ENCODE results near the gene HID1. TPM values are rescaled to one million over a fixed set of nuclear protein-coding genes. Genes with fewer than 3 reads are reported as not detected.

HID1 gene
- total and polyA plus RNA-seq, 9 of the 15 experiments (the other 6 are each of a cell fraction or from before 2014, with no cell fraction given), result 0.14 to 2.1 (median 0.54) TPM; not detected in 2

- TF ChIP-seq BACH1 (tag; IDR thresholded peaks at IDR 0.05), result no peak
- TF ChIP-seq, protein P1, sequence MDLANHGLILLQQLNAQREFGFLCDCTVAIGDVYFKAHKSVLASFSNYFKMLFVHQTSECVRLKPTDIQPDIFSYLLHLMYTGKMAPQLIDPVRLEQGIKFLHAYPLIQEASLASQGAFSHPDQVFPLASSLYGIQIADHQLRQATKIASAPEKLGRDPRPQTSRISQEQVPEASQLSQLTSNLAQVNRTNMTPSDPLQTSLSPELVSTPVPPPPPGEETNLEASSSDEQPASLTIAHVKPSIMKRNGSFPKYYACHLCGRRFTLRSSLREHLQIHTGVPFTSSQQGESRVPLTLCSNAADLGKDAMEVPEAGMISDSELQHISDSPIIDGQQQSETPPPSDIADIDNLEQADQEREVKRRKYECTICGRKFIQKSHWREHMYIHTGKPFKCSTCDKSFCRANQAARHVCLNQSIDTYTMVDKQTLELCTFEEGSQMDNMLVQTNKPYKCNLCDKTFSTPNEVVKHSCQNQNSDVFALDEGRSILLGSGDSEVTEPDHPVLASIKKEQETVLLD (IDR thresholded peaks at IDR 0.05), result peak; percentile 57; the same call in 1 of the 2 replicates
- TF ChIP-seq E2F3 (CRISPR knock-in tag; IDR thresholded peaks at IDR 0.05), result 0 out of 2 replicates have a peak, but pooled peaks have one; percentile 37
- no peak for TF ChIP-seq XRCC3 (IDR thresholded peaks at IDR 0.05)
- TF ChIP-seq ETV1 (tag; conservative IDR thresholded peaks at IDR 0.05; ENCODE audit: low read depth), result peak; percentile 50
- peak; percentile 91 to 95 for TF ChIP-seq MAZ (CRISPR knock-in tag; conservative IDR thresholded peaks at IDR 0.05 in 1 of 2, IDR thresholded peaks at IDR 0.05 in 1 of 2)
- TF ChIP-seq ELF1 (tag; IDR thresholded peaks at IDR 0.05), result peak; percentile 56; the same call in 1 of the 2 replicates
- TF ChIP-seq BRD9 (IDR thresholded peaks at IDR 0.05; ENCODE audit: low read depth, partially characterized antibody), result peak; percentile 45
- no peak for TF ChIP-seq ZNF311 (CRISPR knock-in tag; IDR thresholded peaks at IDR 0.05)
- TF ChIP-seq UBTF (IDR thresholded peaks at IDR 0.05; ENCODE audit: borderline replicate concordance in 1 of 2, low read depth in 2 of 2, low read length in 2 of 2), result peak in 1 of 2 experiments; percentile 82; a peak in 1 of 4 replicates
- TF ChIP-seq FIP1L1 (IDR thresholded peaks at IDR 0.05; ENCODE audit: low read depth, low read length, poor library complexity, severe bottlenecking), result peak; percentile 62
- no peak for TF ChIP-seq ZNF583 (CRISPR knock-in tag; IDR thresholded peaks at IDR 0.05)
- TF ChIP-seq ZNF121 (CRISPR knock-in tag; conservative IDR thresholded peaks at IDR 0.05), result no peak
- TF ChIP-seq EHMT2 (IDR thresholded peaks at IDR 0.05), result no peak
- peak; percentile 84 for TF ChIP-seq NR2C1 (IDR thresholded peaks at IDR 0.05)
- peak; percentile 89 for TF ChIP-seq NR2C1 (tag; IDR thresholded peaks at IDR 0.05)
- peak; percentile 57; the same call in 1 of the 2 replicates for TF ChIP-seq RNF2 (IDR thresholded peaks at IDR 0.05)
- peak; percentile 51; the same call in 1 of the 2 replicates for TF ChIP-seq ZNF263 (CRISPR knock-in tag; IDR thresholded peaks at IDR 0.05; ENCODE audit: borderline replicate concordance)
- TF ChIP-seq ZNF316 (IDR thresholded peaks at IDR 0.05), result peak; percentile 91
- TF ChIP-seq PHF8 (IDR thresholded peaks at IDR 0.05; ENCODE audit: borderline replicate concordance, low read length), result peak; percentile 88; the same call in 1 of the 2 replicates
- TF ChIP-seq, protein P2, sequence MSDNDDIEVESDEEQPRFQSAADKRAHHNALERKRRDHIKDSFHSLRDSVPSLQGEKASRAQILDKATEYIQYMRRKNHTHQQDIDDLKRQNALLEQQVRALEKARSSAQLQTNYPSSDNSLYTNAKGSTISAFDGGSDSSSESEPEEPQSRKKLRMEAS (CRISPR knock-in tag; IDR thresholded peaks at IDR 0.05), result peak; percentile 87
- TF ChIP-seq ZNF76 (CRISPR knock-in tag; IDR thresholded peaks at IDR 0.05; ENCODE audit: borderline replicate concordance), result no peak
- TF ChIP-seq SMARCE1 (IDR thresholded peaks at IDR 0.05), result peak; percentile 79
- 0 out of 2 replicates have a peak, but pooled peaks have one; percentile 46 for TF ChIP-seq MTA1 (IDR thresholded peaks at IDR 0.05; ENCODE audit: borderline replicate concordance)
- peak; percentile 76; the same call in 1 of the 2 replicates for TF ChIP-seq HDAC2 (IDR thresholded peaks at IDR 0.05)
- TF ChIP-seq CBX1 (IDR thresholded peaks at IDR 0.05; ENCODE audit: low read depth), result 0 out of 2 replicates have a peak, but pooled peaks have one; percentile 65
- TF ChIP-seq LCOR (CRISPR knock-in tag; IDR thresholded peaks at IDR 0.05), result peak; percentile 87
- 0 out of 2 replicates have a peak, but pooled peaks have one; percentile 40 for TF ChIP-seq BRD4 (IDR thresholded peaks at IDR 0.05)
These were observed 9.6 kb upstream of the HID1 start (continued) for GRCh38 chr17:74981979-74982662.
